ENCODE data around the gene COL13A1.

DNA sequence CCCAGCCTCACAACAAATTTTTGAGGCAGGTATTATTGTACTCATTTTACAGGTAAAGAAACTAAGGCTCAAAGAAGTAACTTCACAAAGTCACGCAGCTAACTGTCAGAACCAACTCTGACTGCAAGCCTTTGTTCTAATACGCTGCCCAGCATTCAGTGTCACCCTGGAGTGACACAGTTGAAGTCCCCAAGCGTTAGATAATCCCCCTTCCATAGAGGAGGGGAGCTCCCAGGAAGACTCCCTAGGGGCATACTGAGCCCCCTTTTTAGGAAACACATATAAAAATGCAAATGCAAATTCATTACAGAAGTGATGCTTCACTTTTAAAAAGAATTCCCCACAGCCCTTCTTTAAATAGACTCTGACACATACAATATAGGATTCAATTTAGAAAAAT lies 150.0 kb downstream of the COL13A1 start:
- TF ChIP-seq CTCF (IDR thresholded peaks at IDR 0.05) (no peak), POLR2AphosphoS5 (IDR thresholded peaks at IDR 0.05) (no peak)
